Pancreas (tissue), 10 donors: Measurements from ENCODE around the gene CELF4. TPM values are rescaled to one million over a fixed set of nuclear protein-coding genes. Genes with fewer than 3 reads are reported as not detected.

Experiments used
- ATAC-seq, 4 donors: fragments of 200-7000 bp; cut with Tn5 transposase; one replicate each; pipeline versions ENCODE4 v1.8.0 to v1.9.1; 2020; ENCODE audit warnings: mild to moderate bottlenecking in 4 of 4, moderate library complexity in 4 of 4
- DNase-seq, 6 donors: peaks; one replicate each; pipeline ENCODE4 v3.0.0-alpha.2; 2020
- FAIRE-seq: peaks from 2 replicates; lab custom pipeline; 2012; peaks lifted over from hg19 to GRCh38; lab: Jason Lieb, UNC
- H3K27ac ChIP-seq, 4 donors: fragments of 200-600 bp; sonication (generic); 1 replicate in 3 of 4; 2 replicates in 1 of 4; pipeline versions ENCODE4 v1.5.0 to v1.8.0; 2020
- H3K27me3 ChIP-seq, 4 donors: fragments of 200-600 bp; one replicate each; pipeline ENCODE4 v1.8.0; 2021
- H3K36me3 ChIP-seq, 3 donors: fragments of 200-600 bp; sonication (generic) in 1 of 3; one replicate each; pipeline versions ENCODE4 v1.5.0 to v1.8.0; 2020 to 2021
- H3K4me1 ChIP-seq, 3 donors: fragments of 200-600 bp; one replicate each; pipeline ENCODE4 v1.8.0; 2021
- H3K4me3 ChIP-seq, 4 donors: fragments of 200-600 bp; sonication (generic) in 2 of 4; one replicate each; pipeline versions ENCODE4 v1.5.0 to v1.8.0; 2020 to 2021
- H3K9me3 ChIP-seq, 4 donors: fragments of 200-600 bp; one replicate each; pipeline ENCODE4 v1.8.0; 2021
- CTCF ChIP-seq, 4 donors: fragments of 200-600 bp; sonication (generic) in 3 of 4; IDR thresholded peaks; one replicate each; pipeline versions ENCODE4 v1.5.0 to v1.8.0; 2021; ENCODE audit warnings: antibody characterized with exemption in 4 of 4
- WGBS, 2 donors: extraction: QIAGEN DNeasy Blood & Tissue Kit; methylation state at CpG; one replicate each; pipeline ENCODE4 v1.1.7; 2013; 5-methylcytosine and 5-hydroxymethylcytosine counted together
- intact Hi-C, 3 donors: fragments of 100-400 bp; cut with DNase I; formaldehyde crosslinking; loops; one replicate each; pipeline versions ENCODE4 v1.11.1 to v1.14.2; 2022
- polyA plus RNA-seq, 2 donors: library from polyadenylated mRNA; stranded (reverse); fragments of 200-250 nt; gene quantifications; one replicate each; pipeline ENCODE4 v1.2.3, GENCODE V29; 2013
- total RNA-seq, 6 donors: library from RNA; stranded (reverse); fragmentation: NEBNext Ultra II Directional in 4 of 6; extraction: Animal tissue kit (Norgen Biotek cat#: 25700) in 4 of 6; gene quantifications; one replicate each; pipeline versions ENCODE4 v1.2.1 to v1.2.4, GENCODE V29; 2021 to 2023
- donor health status: healthy with polysubstance abuse.
- donor health status: DM: no; HTN: no; CAD: no; lungs with moderate emphysema.
- donor health status: DM: no; HTN: no; CAD: no.
- donor health status: control.
- donor health status: control.
- donor health status: Bipolar disorder and iron deficiency.
- donor health status: DM: yes; HTN: yes; CAD: no.
- donor health status: DM: no; HTN: no; CAD: no.
- donor health status: DM: no; HTN: no; CAD: no.
- donor health status: DM: yes; HTN: yes; CAD: no.

Gene CELF4
- total and polyA plus RNA-seq, 8 donors = 1.0 to 10.0 (median 2.8) TPM

DNA sequence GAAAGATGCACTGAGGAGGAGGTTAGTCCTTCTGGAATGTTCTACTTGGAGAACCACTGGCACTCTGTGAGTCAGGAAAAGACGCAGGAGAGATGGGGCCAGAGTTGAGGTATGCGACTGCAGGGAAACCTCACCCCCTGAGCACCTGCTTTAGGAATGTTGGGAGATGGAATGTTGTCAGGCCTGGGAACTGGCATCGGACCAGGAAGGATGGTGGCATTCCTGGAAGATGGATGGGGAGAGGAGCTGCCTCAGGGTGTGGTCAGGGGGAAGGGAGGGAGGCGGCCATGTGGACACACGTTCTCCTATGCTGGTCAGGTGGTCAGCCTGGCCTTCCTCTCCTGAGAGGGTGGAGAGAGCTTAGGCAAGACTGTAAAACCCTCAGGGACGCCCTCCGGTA, 146.3 kb downstream of the CELF4 start:
- H3K4me3 ChIP-seq = no peak overlapping the region
- no peak overlapping the region for H3K27ac ChIP-seq
- FAIRE-seq (no peak), DNase-seq (no peak), ATAC-seq (no peak)
- TF ChIP-seq CTCF (IDR thresholded peaks at IDR 0.05) = no peak
- H3K9me3 ChIP-seq = no peaks in the 10 kb centered on the region
- H3K27me3 ChIP-seq = no peaks in the 10 kb centered on the region
- H3K4me1 ChIP-seq = no peaks in the 10 kb centered on the region
- no peaks in the 10 kb centered on the region for H3K36me3 ChIP-seq
- intact Hi-C loops = no loop called here
- 52 to 55% methylated on average over 7 of the region's 7 CpGs for WGBS, 2 donors

DNA sequence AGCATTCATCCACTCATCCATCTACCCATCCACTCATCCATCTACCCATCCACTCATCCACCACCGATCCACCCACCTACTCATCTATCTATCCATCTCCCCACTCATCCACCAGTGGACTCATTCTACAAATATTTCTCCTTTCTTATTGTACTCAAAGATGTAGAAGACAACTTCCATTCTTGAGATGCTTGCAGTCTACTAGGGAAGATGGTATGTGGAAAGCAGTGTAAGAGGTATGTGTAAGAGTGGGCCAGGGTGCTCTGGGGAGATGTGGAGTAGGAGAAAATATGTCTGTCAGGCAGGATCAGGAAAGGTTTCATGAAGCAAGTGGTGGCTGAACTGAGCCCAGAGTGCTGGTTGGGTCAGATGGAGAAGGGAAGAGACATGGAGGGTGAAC, 150.8 kb downstream of the CELF4 start:
- H3K27ac ChIP-seq = no peak overlapping the region

DNA sequence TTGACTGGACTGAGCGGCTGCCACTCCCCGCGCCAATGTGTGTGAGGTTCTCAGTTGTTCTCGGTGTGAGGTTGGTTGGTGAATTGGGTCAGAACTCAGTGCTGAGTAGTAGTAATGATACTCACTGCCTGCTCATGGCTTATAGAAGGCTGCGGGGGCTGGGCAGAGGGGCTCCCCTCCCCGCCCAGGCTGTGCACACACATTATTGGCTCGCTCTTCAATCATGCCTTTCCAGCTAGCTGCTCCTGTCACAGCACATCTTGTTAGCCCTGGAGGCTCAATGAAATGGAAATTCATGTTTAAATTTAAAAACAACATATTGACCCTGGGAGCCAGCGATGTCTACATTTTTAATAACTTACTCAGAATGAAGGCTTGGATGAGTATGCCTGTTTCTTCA, 152.8 kb downstream of the CELF4 start:
- WGBS, 2 donors = 79 to 80% methylated on average over 8 of the region's 8 CpGs
- intact Hi-C loops = no loop called here
- Histone ChIP-seq H3K4me1 (no peaks in the 10 kb centered on the region), H3K9me3 (no peaks in the 10 kb centered on the region), H3K4me3 (no peak overlapping the region), H3K36me3 (no peaks in the 10 kb centered on the region), H3K27me3 (no peaks in the 10 kb centered on the region), H3K27ac (no peak overlapping the region)
- no peak for FAIRE-seq
- no peak for TF ChIP-seq CTCF (IDR thresholded peaks at IDR 0.05)
- no peak for DNase-seq
- ATAC-seq = no peak

More for the DNA sequence above, 150.8 kb downstream of the CELF4 start:
- Histone ChIP-seq H3K27me3 (no peaks in the 10 kb centered on the region), H3K4me3 (no peak overlapping the region), H3K36me3 (no peaks in the 10 kb centered on the region), H3K4me1 (no peaks in the 10 kb centered on the region), H3K9me3 (no peaks in the 10 kb centered on the region)
- WGBS, 2 donors = 77 to 88% methylated on average over 1 of the region's 1 CpG
- TF ChIP-seq CTCF (IDR thresholded peaks at IDR 0.05) = no peak
- FAIRE-seq = no peak
- no peak for DNase-seq
- ATAC-seq = no peak
- intact Hi-C loops = no loop called here

DNA sequence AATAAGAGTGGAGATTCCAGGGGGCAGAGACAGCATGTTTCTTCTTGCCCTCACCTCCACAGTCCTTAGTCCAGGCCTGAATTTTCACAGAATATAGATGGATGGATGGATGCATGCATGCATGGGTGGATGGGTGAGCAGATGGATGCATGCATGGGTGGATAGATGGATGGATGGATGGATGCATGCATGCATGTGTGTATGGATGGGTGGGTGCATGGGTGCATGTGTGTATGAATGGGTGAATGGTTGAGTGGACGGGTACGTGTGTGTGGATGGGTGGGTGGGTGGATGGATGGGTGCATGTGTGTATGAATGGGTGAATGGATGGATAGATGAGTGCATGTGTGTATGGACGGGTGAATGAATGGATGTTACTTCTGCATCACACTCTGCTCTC, 153.3 kb downstream of the CELF4 start:
- 65 to 79% methylated on average over 3 of the region's 3 CpGs for WGBS, 2 donors
- no peaks in the 10 kb centered on the region for H3K4me1 ChIP-seq
- no peak for FAIRE-seq
- H3K9me3 ChIP-seq = no peaks in the 10 kb centered on the region
- TF ChIP-seq CTCF (IDR thresholded peaks at IDR 0.05) = no peak
- no peaks in the 10 kb centered on the region for H3K36me3 ChIP-seq
- ATAC-seq = no peak
- H3K27ac ChIP-seq = no peak overlapping the region
- DNase-seq = no peak
- H3K27me3 ChIP-seq = no peaks in the 10 kb centered on the region
- H3K4me3 ChIP-seq = no peak overlapping the region
- intact Hi-C loops = no loop called here

DNA sequence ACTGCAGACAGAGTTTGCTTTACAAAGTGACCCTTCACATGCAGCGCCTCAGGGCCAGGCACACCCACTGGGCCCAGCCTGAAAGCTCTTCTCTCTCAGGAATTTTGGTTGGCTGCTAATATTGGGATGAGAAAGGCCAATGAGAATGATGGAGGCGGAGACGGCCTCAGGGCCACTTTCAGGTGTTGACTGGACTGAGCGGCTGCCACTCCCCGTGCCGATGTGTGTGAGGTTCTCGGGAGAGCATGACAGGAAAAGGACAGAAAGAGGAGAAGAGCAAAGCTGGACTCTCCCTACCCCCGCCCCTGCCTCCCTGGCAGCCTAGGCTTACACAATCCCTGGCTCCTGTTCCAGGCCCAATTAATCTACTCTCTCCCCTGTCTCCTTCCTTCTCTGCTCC, 155.7 kb downstream of the CELF4 start:
- DNase-seq (no peak), ATAC-seq (peak in 2 of 4 donors; percentile 17 to 48), FAIRE-seq (no peak)
- Histone ChIP-seq H3K27me3 (no peaks in the 10 kb centered on the region), H3K4me1 (no peaks in the 10 kb centered on the region), H3K9me3 (no peaks in the 10 kb centered on the region), H3K4me3 (no peak overlapping the region), H3K36me3 (no peaks in the 10 kb centered on the region), H3K27ac (no peak overlapping the region)
- no peak for TF ChIP-seq CTCF (IDR thresholded peaks at IDR 0.05)
- intact Hi-C loops = no loop called here
- 44 to 58% methylated on average over 7 to 8 of the region's 8 CpGs for WGBS, 2 donors
